Calu3 (cell line): Measurements from ENCODE around the gene ACAA1. TPM values are rescaled to one million over a fixed set of nuclear protein-coding genes. Genes with fewer than 3 reads are reported as not detected.
A peak's percentile ranks its signal among the peaks of the same experiment; 100 is the strongest.

Source experiments
- Bru-seq: library from RNA; stranded (reverse); fragments of 400-500 nt; gene quantifications from one replicate; lab custom pipeline; 2021; lab: Mats Ljungman, UMichigan
- BruChase-seq, 2 experiments: library from RNA; stranded (reverse); fragments of 400-500 nt; gene quantifications; one replicate each; lab custom pipeline; 2021; lab: Mats Ljungman, UMichigan
- BruUV-seq: library from RNA; stranded (reverse); fragments of 400-500 nt; replicated peaks from 2 replicates; lab custom pipeline; 2021; lab: Mats Ljungman, UMichigan
- CTCF ChIA-PET: fragments of 300-600 bp; sonication (Branson Sonifier 250); formaldehyde crosslinking; loops from one replicate; lab custom pipeline; 2022; ENCODE audit warnings: antibody characterized with exemption; lab: Charles Lee
- DNase-seq: peaks from one replicate; pipeline ENCODE4 v3.0.0; 2022
- H3K27ac Mint-ChIP-seq: one replicate; pipeline ENCODE4 v1.8.0; 2022; ENCODE audit warnings: mixed read lengths; ENCODE audit not compliant: unreplicated experiment
- H3K27me3 Mint-ChIP-seq: one replicate; pipeline ENCODE4 v1.8.0; 2022; ENCODE audit warnings: mixed read lengths; ENCODE audit not compliant: unreplicated experiment
- H3K36me3 Mint-ChIP-seq: one replicate; pipeline ENCODE4 v1.8.0; 2022; ENCODE audit warnings: mild to moderate bottlenecking, moderate library complexity, mixed read lengths; ENCODE audit not compliant: insufficient read depth, unreplicated experiment
- H3K4me1 Mint-ChIP-seq: one replicate; pipeline ENCODE4 v1.8.0; 2022; ENCODE audit warnings: mild to moderate bottlenecking, low read depth, mixed read lengths; ENCODE audit not compliant: unreplicated experiment
- H3K4me3 Mint-ChIP-seq: one replicate; pipeline ENCODE4 v1.8.0; 2022; ENCODE audit warnings: mild to moderate bottlenecking, low read depth, moderate library complexity, mixed read lengths; ENCODE audit not compliant: unreplicated experiment
- H3K9me3 Mint-ChIP-seq: one replicate; pipeline ENCODE4 v1.8.0; 2022; ENCODE audit warnings: low read depth, mixed read lengths; ENCODE audit not compliant: unreplicated experiment
- intact Hi-C: fragments of 100-400 bp; cut with micrococcal nuclease; formaldehyde crosslinking; loops from one replicate; pipeline ENCODE4 v1.10.0; 2022; ENCODE audit not compliant: unreplicated experiment
- long read RNA-seq: library from polyadenylated mRNA; stranded (forward); transcript quantifications from one replicate; pipeline ENCODE4 v2.0.0, GENCODE V29; 2022
- total RNA-seq: library from RNA; stranded (reverse); gene quantifications from 2 replicates; pipeline ENCODE4 v1.2.3, GENCODE V29; 2022
- TF ChIP-seq, protein P1 (sequence below): fragments of 200-600 bp; IDR thresholded peaks from one replicate; pipeline ENCODE4 v1.8.0; 2022; ENCODE audit warnings: antibody characterized with exemption; ENCODE audit not compliant: unreplicated experiment

The ACAA1 gene, protein sequence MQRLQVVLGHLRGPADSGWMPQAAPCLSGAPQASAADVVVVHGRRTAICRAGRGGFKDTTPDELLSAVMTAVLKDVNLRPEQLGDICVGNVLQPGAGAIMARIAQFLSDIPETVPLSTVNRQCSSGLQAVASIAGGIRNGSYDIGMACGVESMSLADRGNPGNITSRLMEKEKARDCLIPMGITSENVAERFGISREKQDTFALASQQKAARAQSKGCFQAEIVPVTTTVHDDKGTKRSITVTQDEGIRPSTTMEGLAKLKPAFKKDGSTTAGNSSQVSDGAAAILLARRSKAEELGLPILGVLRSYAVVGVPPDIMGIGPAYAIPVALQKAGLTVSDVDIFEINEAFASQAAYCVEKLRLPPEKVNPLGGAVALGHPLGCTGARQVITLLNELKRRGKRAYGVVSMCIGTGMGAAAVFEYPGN
- total RNA-seq: 64.5 and 71.1 TPM in 2 replicates
- percentile 74 among the genes with signal in this experiment for Bru-seq, nascent RNA
- BruChase-seq, experiment 1, labeled RNA remaining after a 6-hour chase: percentile 65 among the genes with signal in this experiment
- percentile 61 among the genes with signal in this experiment for BruChase-seq, experiment 2, labeled RNA remaining after a 2-hour chase
- long read RNA-seq, transcript ACAA1-202 (12 exons, 1,785 nt): major isoform, 66 of 118 reads
- long read RNA-seq, partial matches to known transcripts: 5 of 118 reads
- long read RNA-seq, other reads (novel, unspliced or antisense): 44 of 118 reads

DNA sequence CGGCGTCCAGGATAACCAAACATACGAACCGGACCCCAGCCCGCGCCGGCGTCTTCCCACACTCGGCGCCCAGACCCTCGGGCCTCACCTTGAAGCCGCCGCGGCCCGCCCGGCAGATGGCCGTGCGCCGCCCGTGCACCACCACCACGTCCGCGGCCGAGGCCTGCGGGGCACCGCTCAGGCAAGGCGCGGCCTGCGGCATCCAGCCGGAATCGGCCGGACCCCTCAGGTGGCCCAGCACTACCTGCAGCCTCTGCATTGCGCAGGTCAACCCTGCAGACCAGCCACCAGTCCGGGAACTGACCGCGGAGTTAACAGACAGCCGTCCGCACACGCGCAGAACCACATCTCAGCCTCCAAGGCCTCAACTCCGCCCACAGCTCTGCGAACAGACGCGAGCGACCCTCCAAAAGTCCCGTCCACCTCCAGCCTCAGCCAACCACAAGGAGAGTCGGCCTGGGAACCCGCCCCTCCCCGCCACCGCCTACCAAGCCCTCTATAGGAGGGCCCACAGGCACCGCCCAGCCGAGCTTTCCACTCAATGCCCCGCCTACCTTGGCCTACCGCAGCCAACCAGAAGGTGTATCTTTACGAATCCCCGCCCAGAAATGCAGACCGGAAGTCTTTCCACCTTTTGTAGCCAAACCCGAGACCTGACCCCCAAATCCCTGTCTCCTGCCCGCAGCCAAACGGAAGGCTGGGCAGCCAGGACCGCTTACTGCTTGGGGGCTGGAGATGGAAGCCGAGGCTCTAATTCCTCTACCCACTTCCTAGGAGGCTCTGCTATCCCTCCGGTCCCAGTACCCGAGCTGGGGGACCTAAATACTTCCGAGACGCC lies at the start of gene ACAA1:
Gene ACAA1 (minus strand): TSS at position 351 of the 838 bp plus-strand sequence. CDS start 92 bp downstream, at position 259.
- no peaks in the 10 kb centered on the region for H3K9me3 Mint-ChIP-seq
- H3K27me3 Mint-ChIP-seq: no peaks in the 10 kb centered on the region
- CTCF ChIA-PET: interaction anchor here (1.1 to 4.2 kb wide), 4 partner anchors 21 to 210 kb away, joined by 3 to 24 read pairs (median 4); partner anchors contain the start of genes OXSR1 and XYLB
- DNase-seq: peak; percentile 98
- H3K4me3 Mint-ChIP-seq: peak within 1 kb of the TSS; percentile 85
- H3K27ac Mint-ChIP-seq: peak within 1 kb of the TSS; percentile 92
- H3K4me1 Mint-ChIP-seq: peaks cover 72% of the 10 kb centered on the region
- BruUV-seq: no TSS peak
- intact Hi-C loops: loop anchor here (1.0 kb wide), 1 partner anchor 28 kb away; the partner anchor contains the start of gene OXSR1
- H3K36me3 Mint-ChIP-seq: peaks cover 55% of the 10 kb centered on the region
- TF ChIP-seq, protein P1, sequence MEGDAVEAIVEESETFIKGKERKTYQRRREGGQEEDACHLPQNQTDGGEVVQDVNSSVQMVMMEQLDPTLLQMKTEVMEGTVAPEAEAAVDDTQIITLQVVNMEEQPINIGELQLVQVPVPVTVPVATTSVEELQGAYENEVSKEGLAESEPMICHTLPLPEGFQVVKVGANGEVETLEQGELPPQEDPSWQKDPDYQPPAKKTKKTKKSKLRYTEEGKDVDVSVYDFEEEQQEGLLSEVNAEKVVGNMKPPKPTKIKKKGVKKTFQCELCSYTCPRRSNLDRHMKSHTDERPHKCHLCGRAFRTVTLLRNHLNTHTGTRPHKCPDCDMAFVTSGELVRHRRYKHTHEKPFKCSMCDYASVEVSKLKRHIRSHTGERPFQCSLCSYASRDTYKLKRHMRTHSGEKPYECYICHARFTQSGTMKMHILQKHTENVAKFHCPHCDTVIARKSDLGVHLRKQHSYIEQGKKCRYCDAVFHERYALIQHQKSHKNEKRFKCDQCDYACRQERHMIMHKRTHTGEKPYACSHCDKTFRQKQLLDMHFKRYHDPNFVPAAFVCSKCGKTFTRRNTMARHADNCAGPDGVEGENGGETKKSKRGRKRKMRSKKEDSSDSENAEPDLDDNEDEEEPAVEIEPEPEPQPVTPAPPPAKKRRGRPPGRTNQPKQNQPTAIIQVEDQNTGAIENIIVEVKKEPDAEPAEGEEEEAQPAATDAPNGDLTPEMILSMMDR: no peak

- Mint-ChIP-seq H3K36me3 (peaks cover 9% of the 10 kb centered on the region), H3K9me3 (no peaks in the 10 kb centered on the region), H3K4me1 (peaks cover 27% of the 10 kb centered on the region), H3K4me3 (no peak overlapping the region), H3K27ac (no peak overlapping the region), H3K27me3 (no peaks in the 10 kb centered on the region)
- TF ChIP-seq, protein P1: no peak
- BruUV-seq: no TSS peak
- CTCF ChIA-PET: no interaction called here
- intact Hi-C loops: no loop called here
- DNase-seq: no peak
Observed at GRCh38 chr3:38177181-38177580, 40.3 kb upstream of the ACAA1 start.

DNA sequence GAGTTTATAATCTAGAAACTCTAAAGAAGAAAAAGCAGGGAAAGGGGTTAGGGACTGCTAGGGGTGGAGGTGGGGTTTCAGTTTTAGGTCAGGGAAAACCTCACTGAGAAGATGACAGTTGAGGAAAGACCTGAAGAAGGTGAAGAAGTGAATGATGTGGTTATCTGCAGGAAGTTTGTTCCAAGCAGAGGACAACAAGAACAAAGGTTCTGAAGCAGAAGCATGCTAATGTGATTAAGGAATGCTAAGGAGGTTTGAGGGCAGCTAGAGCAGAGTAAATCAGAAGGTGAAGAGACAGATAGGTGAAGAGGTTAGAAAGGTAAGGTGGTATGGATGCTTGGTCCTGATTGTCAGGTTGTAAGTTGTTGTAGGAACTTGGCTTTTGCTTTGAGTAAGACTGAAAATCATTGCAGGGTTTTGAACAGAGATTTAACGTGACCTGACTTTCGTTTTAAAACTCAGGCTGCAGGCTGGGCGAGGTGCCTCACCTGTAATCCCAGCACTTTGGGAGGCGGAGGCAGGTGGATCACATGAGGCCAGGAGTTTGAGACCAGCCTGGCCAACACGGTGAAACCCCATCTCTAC lies 37.0 kb upstream of the ACAA1 start:
- no peak for DNase-seq
- H3K27me3 Mint-ChIP-seq: no peaks in the 10 kb centered on the region
- peaks cover 41% of the 10 kb centered on the region for H3K4me1 Mint-ChIP-seq
- intact Hi-C loops: no loop called here
- peak overlapping the region; percentile 0 for H3K4me3 Mint-ChIP-seq
- TF ChIP-seq, protein P1: no peak
- peaks cover 3% of the 10 kb centered on the region for H3K36me3 Mint-ChIP-seq
- no peak overlapping the region for H3K27ac Mint-ChIP-seq
- no peaks in the 10 kb centered on the region for H3K9me3 Mint-ChIP-seq
- CTCF ChIA-PET: no interaction called here
- no TSS peak for BruUV-seq

GRCh38 chr3:38171622-38172021 lies 34.7 kb upstream of the ACAA1 start:
- Mint-ChIP-seq H3K4me3 (no peak overlapping the region), H3K4me1 (peaks cover 64% of the 10 kb centered on the region), H3K9me3 (no peaks in the 10 kb centered on the region), H3K27me3 (no peaks in the 10 kb centered on the region), H3K27ac (no peak overlapping the region), H3K36me3 (peaks cover 16% of the 10 kb centered on the region)
- TF ChIP-seq, protein P1: no peak
- no peak for DNase-seq
- no TSS peak for BruUV-seq
- intact Hi-C loops: no loop called here
- CTCF ChIA-PET: no interaction called here
